Muscle of leg (tissue), 11 donors: ENCODE measurements around the gene RASGRF1. TPM values are rescaled to one million over a fixed set of nuclear protein-coding genes. Genes with fewer than 3 reads are reported as not detected.

Experiments
- DNase-seq: peaks from one replicate; pipeline ENCODE4 v3.0.0; 2013
- H3K27ac ChIP-seq: one replicate; pipeline ENCODE4 v1.5.1; 2013; ENCODE audit warnings: mild to moderate bottlenecking, low read length, control low read depth
- H3K27me3 ChIP-seq: one replicate; pipeline ENCODE4 v1.6.1; 2013; ENCODE audit warnings: low read length; ENCODE audit not compliant: control insufficient read depth, insufficient read depth
- H3K36me3 ChIP-seq: one replicate; pipeline ENCODE4 v1.6.1; 2013; ENCODE audit warnings: low read length; ENCODE audit not compliant: control insufficient read depth, insufficient read depth
- H3K4me1 ChIP-seq: one replicate; pipeline ENCODE4 v1.6.1; 2013; ENCODE audit warnings: low read length; ENCODE audit not compliant: control insufficient read depth, insufficient read depth
- H3K4me3 ChIP-seq: one replicate; pipeline ENCODE4 v1.5.1; 2013; ENCODE audit warnings: low read length, control low read depth
- H3K9me3 ChIP-seq: replicated peaks from 2 replicates; pipeline ENCODE4 v1.6.1; 2013; ENCODE audit warnings: low read depth, low read length; ENCODE audit not compliant: control insufficient read depth
- WGBS: methylation state at CpG from one replicate; pipeline ENCODE4 v1.1.5; 2013; ENCODE audit warnings: missing lambda C conversion rate; ENCODE audit not compliant: insufficient coverage; 5-methylcytosine and 5-hydroxymethylcytosine counted together
- polyA plus RNA-seq, 8 donors: library from polyadenylated mRNA; unstranded; fragments of 120-200 nt; gene quantifications; one replicate each; pipeline versions ENCODE4 v1.2.1 to v1.2.3, GENCODE V29; 2013; ENCODE audit warnings: inconsistent platforms in 1 of 8, low replicate concordance in 1 of 8; ENCODE audit not compliant: insufficient read length in 8 of 8, insufficient read depth in 1 of 8
- total RNA-seq: library from RNA; stranded (reverse); fragments of 120-200 nt; gene quantifications from one replicate; pipeline ENCODE4 v1.2.4, GENCODE V29; 2013

Gene RASGRF1
- total and polyA plus RNA-seq, 9 donors = 0.08 to 0.93 (median 0.16) TPM

- Histone ChIP-seq H3K36me3 (no peaks in the 10 kb centered on the region), H3K27me3 (peaks cover 8% of the 10 kb centered on the region), H3K4me3 (no peak overlapping the region), H3K27ac (no peak overlapping the region), H3K9me3 (no peaks in the 10 kb centered on the region), H3K4me1 (no peaks in the 10 kb centered on the region)
- no peak for DNase-seq
- WGBS = 50% methylated on average over 2 of the region's 3 CpGs
These were observed 22.6 kb downstream of the RASGRF1 start for GRCh38 chr15:79067969-79068368.

DNA sequence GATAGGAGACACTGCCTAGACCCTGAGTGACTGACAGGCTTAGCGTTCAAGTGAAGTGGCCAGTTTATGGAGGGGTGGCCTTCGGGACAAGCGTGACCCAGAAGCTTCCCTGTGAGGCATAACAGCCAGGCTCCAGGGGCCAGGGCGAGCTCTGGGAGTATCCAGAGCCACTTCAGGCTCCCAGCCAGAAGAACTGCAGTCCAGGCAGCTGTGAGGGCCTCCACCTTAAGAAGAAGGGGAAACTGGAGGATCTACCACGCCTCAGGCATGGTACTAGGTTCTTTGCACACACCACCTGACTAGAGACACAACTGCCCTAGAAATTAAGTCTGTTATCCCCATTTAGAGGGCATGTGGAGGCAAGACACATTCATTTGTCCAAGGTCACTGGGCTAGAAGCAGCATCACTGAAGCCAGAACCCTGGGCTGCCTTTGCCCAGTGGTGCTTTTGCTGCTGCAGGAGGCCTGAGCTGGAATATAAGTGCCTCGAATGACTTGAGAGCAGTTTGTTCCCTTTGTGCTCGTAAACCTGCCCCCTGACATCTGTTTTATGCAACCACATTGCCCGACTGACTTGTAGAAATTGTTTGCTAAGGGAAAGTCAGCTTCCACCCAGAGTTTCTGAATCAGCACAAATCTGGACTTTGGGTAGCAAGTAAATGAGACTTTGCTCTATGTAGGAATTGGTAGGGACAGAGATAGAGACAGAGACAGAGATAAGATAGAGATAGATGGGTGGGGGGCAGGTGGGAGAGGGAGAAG, 23.3 kb downstream of the RASGRF1 start:
- Histone ChIP-seq H3K36me3 (no peaks in the 10 kb centered on the region), H3K4me1 (no peaks in the 10 kb centered on the region), H3K27me3 (peaks cover 8% of the 10 kb centered on the region), H3K9me3 (no peaks in the 10 kb centered on the region), H3K4me3 (no peak overlapping the region), H3K27ac (no peak overlapping the region)
- WGBS = 29% methylated on average over 7 of the region's 8 CpGs
- DNase-seq = peak; percentile 40

DNA sequence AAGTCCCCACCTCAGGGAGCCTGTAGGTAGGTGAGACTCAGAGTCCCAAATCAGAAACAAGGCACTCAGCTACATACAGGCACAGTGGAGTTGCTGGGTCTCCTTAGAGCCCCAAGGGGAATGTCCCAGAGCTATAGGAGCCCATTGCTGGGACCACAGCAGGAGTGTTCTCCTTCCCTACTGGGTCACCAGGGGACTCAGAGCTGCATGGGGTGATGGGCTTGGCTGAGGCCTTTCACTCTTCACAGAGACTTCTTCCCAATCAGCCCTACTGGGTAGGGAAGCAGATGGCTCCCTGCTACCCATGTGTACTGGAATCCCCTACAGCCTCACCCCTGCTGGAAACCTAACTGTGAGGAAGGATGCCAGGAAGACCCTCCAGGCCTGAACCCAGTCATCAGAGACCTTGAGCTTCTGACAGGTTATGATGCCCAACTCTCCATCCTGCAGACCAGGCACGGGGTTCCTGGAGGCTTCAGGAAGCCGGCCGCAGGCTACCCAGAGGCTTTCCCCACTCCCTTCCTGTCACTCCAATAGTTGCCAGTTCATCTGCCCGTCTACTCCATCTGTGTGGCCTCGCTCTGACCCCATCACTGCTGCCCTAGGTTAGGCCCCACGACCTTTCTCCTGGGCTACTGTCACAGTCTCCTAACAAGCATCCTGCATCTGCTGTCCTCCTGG, 24.0 kb downstream of the RASGRF1 start:
- H3K27ac ChIP-seq = no peak overlapping the region
- no peaks in the 10 kb centered on the region for H3K9me3 ChIP-seq
- no peaks in the 10 kb centered on the region for H3K4me1 ChIP-seq
- peaks cover 8% of the 10 kb centered on the region for H3K27me3 ChIP-seq
- DNase-seq = no peak
- H3K4me3 ChIP-seq = no peak overlapping the region
- WGBS = 48% methylated on average over 6 of the region's 6 CpGs
- no peaks in the 10 kb centered on the region for H3K36me3 ChIP-seq

GRCh38 chr15:79065706-79066376, 24.7 kb downstream of the RASGRF1 start:
- no peak for DNase-seq
- no peak overlapping the region for H3K27ac ChIP-seq

GRCh38 chr15:79065361-79065705, 25.2 kb downstream of the RASGRF1 start:
- Histone ChIP-seq H3K27me3 (peaks cover 11% of the 10 kb centered on the region), H3K36me3 (no peaks in the 10 kb centered on the region)
- 66% methylated on average over 5 of the region's 5 CpGs for WGBS

More at GRCh38 chr15:79065706-79066376, 24.7 kb downstream of the RASGRF1 start:
- 85% methylated on average over 6 of the region's 8 CpGs for WGBS
- no peaks in the 10 kb centered on the region for H3K9me3 ChIP-seq
- H3K27me3 ChIP-seq = peaks cover 8% of the 10 kb centered on the region
- no peaks in the 10 kb centered on the region for H3K4me1 ChIP-seq
- no peak overlapping the region for H3K4me3 ChIP-seq
- H3K36me3 ChIP-seq = no peaks in the 10 kb centered on the region

DNA sequence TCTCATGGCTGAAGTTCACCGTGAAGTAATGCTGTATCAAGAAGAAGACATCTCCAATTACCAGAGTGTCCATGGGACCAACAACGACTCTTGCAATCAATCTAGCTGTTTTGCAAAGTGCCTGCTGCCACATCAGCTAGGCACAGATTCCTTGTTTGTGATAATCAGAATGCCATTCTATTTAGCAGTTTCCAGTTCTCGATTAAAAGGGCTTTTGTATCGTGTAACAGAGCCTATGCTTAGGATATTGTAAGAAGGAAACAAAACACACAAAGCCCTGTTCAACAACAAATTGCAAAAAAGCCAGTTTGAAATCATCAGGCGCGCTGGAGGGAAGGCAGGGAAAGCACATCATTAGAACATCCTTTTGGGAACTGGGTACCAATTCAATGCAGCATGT, 26.1 kb downstream of the RASGRF1 start:
- H3K4me1 ChIP-seq = no peaks in the 10 kb centered on the region
- WGBS = 80% methylated on average over 1 of the region's 6 CpGs
- no peaks in the 10 kb centered on the region for H3K36me3 ChIP-seq

More at GRCh38 chr15:79065361-79065705, 25.2 kb downstream of the RASGRF1 start:
- H3K4me3 ChIP-seq = no peak overlapping the region
- H3K27ac ChIP-seq = no peak overlapping the region
- no peaks in the 10 kb centered on the region for H3K4me1 ChIP-seq
- H3K9me3 ChIP-seq = no peaks in the 10 kb centered on the region
- no peak for DNase-seq

DNA sequence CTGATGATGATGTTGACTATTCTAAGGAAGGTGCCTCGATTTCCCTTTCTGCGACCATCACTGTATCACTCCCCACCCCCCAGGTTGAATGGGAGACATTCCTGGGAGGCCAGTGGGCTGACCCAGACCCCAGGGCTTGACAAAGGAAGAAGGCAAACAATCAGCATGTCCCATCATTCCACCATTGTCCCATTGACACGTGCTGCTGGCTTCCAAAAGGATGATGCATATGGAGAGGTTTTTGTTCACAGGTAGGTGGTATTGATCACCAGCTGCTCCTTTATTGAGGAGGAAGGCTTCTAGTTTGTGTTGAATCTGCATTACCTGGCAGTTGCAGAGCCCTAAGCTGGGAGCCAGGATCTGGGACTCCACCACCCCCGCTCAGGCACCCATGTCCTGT, 30.4 kb downstream of the RASGRF1 start:
- DNase-seq = no peak

More for the DNA sequence above, 26.1 kb downstream of the RASGRF1 start:
- Histone ChIP-seq H3K4me3 (no peak overlapping the region), H3K27ac (no peak overlapping the region), H3K9me3 (no peaks in the 10 kb centered on the region), H3K27me3 (peaks cover 15% of the 10 kb centered on the region)
- DNase-seq = no peak

GRCh38 chr15:79059081-79059572, 31.5 kb downstream of the RASGRF1 start:
- H3K27me3 ChIP-seq = peaks cover 22% of the 10 kb centered on the region
- H3K36me3 ChIP-seq = no peaks in the 10 kb centered on the region
- no CpG with 5 or more reads among the region's 1 CpG for WGBS
- H3K9me3 ChIP-seq = no peaks in the 10 kb centered on the region
- no peak overlapping the region for H3K4me3 ChIP-seq
- H3K27ac ChIP-seq = no peak overlapping the region
- no peak for DNase-seq
- no peaks in the 10 kb centered on the region for H3K4me1 ChIP-seq

More for the DNA sequence above, 30.4 kb downstream of the RASGRF1 start:
- peaks cover 22% of the 10 kb centered on the region for H3K27me3 ChIP-seq
- H3K4me3 ChIP-seq = no peak overlapping the region
- H3K27ac ChIP-seq = no peak overlapping the region
- no peaks in the 10 kb centered on the region for H3K36me3 ChIP-seq
- WGBS = 56% methylated on average over 2 of the region's 4 CpGs
- H3K9me3 ChIP-seq = no peaks in the 10 kb centered on the region
- H3K4me1 ChIP-seq = no peaks in the 10 kb centered on the region

- peaks cover 18% of the 10 kb centered on the region for H3K27me3 ChIP-seq
- H3K27ac ChIP-seq = no peak overlapping the region
- no peaks in the 10 kb centered on the region for H3K9me3 ChIP-seq
- DNase-seq = no peak
- no peak overlapping the region for H3K4me3 ChIP-seq
- H3K36me3 ChIP-seq = no peaks in the 10 kb centered on the region
- H3K4me1 ChIP-seq = no peaks in the 10 kb centered on the region
- WGBS = 73% methylated on average over 8 of the region's 15 CpGs
These were observed 32.2 kb downstream of the RASGRF1 start for GRCh38 chr15:79058260-79058850.

DNA sequence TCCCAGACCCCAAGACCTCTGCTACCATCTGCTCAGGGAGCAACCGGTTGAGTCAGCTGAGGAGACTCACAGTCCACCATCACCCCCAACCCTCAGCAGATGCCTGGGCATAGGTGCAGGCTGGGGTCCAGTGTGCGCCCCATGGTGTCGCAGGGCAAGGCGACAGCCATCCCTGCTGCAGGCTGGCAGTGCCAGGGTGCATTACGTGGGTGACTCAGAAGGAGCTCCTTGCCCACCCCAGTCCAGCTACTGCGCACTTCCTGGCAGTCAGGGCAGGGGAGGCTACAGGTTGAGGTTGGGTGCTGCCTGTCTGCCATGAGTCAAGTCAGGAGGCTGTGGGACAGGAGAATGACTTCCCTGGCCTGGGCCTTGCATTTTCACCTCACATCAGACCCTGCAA, 33.5 kb downstream of the RASGRF1 start:
- Histone ChIP-seq H3K36me3 (no peaks in the 10 kb centered on the region), H3K27me3 (peaks cover 19% of the 10 kb centered on the region), H3K9me3 (no peaks in the 10 kb centered on the region), H3K27ac (no peak overlapping the region), H3K4me1 (no peaks in the 10 kb centered on the region), H3K4me3 (no peak overlapping the region)
- DNase-seq = no peak
- 88% methylated on average over 1 of the region's 6 CpGs for WGBS
